Measurements from ENCODE around the gene RNF212. TPM values are rescaled to one million over a fixed set of nuclear protein-coding genes. Genes with fewer than 3 reads are reported as not detected.

RNF212 gene
- total and polyA plus RNA-seq, 9 of the 15 experiments (the other 6 are each of a cell fraction or from before 2014, with no cell fraction given), result 0.04 TPM; not detected in 8

DNA sequence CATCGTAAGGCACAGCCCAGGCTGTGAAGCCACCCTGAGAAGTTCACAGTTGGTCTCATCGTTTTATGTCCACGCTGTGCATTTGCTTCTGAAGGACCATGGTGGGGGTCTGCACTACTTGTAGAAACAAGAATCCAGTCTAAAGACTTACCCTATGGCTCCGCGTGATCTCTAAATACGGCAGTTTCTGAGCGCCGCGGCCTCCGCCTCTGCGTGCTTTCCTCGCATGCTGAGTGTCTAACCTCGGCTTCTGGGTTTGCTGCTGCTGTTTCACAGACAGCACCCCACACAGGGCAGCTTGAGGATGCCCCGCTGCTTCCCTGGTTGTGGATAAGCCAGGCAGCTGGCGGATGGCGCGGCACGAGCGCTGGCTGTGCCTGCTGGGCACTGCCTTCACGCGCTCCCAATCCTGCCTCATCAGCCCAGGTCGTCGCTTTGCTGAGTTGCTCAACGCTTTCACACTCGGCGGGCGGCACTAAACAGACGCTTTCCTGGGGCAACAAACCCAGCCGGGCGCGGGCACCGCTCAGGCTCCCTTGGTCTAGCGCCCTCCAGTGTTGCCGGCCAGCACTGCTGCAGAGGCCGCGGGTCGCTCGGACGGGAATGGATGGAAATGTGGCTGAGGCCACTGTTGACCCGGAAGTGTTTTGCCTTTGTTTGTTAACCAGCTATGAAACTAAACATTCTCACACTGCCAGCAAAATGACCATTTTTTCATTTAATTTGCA is 62.7 kb downstream of the RNF212 start (continued):
- TF ChIP-seq CEBPB (tag; IDR thresholded peaks at IDR 0.05) (no peak), TRIM24 (IDR thresholded peaks at IDR 0.05) (no peak), ADNP (tag; IDR thresholded peaks at IDR 0.05) (no peak), ZNF3 (CRISPR knock-in tag; IDR thresholded peaks at IDR 0.05) (no peak), CREM (IDR thresholded peaks at IDR 0.05; ENCODE audit: low read depth) (no peak), MAFK (IDR thresholded peaks at IDR 0.05; ENCODE audit: low read length) (no peak), HNRNPLL (IDR thresholded peaks at IDR 0.05; ENCODE audit: low read depth, low read length, poor library complexity, severe bottlenecking) (no peak), MYBL2 (IDR thresholded peaks at IDR 0.05; ENCODE audit: low read depth) (no peak), MYBL2 (CRISPR knock-in tag; IDR thresholded peaks at IDR 0.05; ENCODE audit: borderline replicate concordance) (no peak), NR2C1 (IDR thresholded peaks at IDR 0.05) (peak; percentile 94), NR2C1 (tag; IDR thresholded peaks at IDR 0.05) (peak; percentile 89), NBN (IDR thresholded peaks at IDR 0.05; ENCODE audit: low read depth) (no peak), GABPB1 (CRISPR knock-in tag; IDR thresholded peaks at IDR 0.05) (peak; percentile 87), YY1 (IDR thresholded peaks at IDR 0.05; ENCODE audit: borderline replicate concordance in 1 of 3, control insufficient read depth in 1 of 3, extremely low read depth in 1 of 3, insufficient read depth in 3 of 3, insufficient read length in 1 of 3, insufficient replicate concordance in 2 of 3, low read depth in 1 of 3, low read length in 2 of 3) (peak in 1 of 3 experiments; percentile 20), TOE1 (IDR thresholded peaks at IDR 0.05; ENCODE audit: borderline replicate concordance) (no peak), TOE1 (CRISPR knock-in tag; IDR thresholded peaks at IDR 0.05; ENCODE audit: borderline replicate concordance, low read depth) (no peak), PURB (CRISPR knock-in tag; IDR thresholded peaks at IDR 0.05; ENCODE audit: low read depth) (no peak), FOXJ3 (CRISPR knock-in tag; IDR thresholded peaks at IDR 0.05) (no peak), RBM15 (IDR thresholded peaks at IDR 0.05; ENCODE audit: insufficient read depth, low read length) (no peak), HNRNPUL1 (IDR thresholded peaks at IDR 0.05; ENCODE audit: low read length) (no peak), PHF21A (IDR thresholded peaks at IDR 0.05; ENCODE audit: borderline replicate concordance, low read depth) (no peak), DIDO1 (tag; IDR thresholded peaks at IDR 0.05; ENCODE audit: low read depth) (no peak), POLR2AphosphoS5 (IDR thresholded peaks at IDR 0.05; ENCODE audit: control insufficient read depth, insufficient read depth, low read depth, low read length) (no peak)
- TF ChIP-seq, protein P1, sequence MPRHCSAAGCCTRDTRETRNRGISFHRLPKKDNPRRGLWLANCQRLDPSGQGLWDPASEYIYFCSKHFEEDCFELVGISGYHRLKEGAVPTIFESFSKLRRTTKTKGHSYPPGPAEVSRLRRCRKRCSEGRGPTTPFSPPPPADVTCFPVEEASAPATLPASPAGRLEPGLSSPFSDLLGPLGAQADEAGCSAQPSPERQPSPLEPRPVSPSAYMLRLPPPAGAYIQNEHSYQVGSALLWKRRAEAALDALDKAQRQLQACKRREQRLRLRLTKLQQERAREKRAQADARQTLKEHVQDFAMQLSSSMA (CRISPR knock-in tag; IDR thresholded peaks at IDR 0.05), result no peak
- TF ChIP-seq, protein P2, sequence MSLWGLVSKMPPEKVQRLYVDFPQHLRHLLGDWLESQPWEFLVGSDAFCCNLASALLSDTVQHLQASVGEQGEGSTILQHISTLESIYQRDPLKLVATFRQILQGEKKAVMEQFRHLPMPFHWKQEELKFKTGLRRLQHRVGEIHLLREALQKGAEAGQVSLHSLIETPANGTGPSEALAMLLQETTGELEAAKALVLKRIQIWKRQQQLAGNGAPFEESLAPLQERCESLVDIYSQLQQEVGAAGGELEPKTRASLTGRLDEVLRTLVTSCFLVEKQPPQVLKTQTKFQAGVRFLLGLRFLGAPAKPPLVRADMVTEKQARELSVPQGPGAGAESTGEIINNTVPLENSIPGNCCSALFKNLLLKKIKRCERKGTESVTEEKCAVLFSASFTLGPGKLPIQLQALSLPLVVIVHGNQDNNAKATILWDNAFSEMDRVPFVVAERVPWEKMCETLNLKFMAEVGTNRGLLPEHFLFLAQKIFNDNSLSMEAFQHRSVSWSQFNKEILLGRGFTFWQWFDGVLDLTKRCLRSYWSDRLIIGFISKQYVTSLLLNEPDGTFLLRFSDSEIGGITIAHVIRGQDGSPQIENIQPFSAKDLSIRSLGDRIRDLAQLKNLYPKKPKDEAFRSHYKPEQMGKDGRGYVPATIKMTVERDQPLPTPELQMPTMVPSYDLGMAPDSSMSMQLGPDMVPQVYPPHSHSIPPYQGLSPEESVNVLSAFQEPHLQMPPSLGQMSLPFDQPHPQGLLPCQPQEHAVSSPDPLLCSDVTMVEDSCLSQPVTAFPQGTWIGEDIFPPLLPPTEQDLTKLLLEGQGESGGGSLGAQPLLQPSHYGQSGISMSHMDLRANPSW (CRISPR knock-in tag; IDR thresholded peaks at IDR 0.05), result no peak
- TF ChIP-seq, protein P3, sequence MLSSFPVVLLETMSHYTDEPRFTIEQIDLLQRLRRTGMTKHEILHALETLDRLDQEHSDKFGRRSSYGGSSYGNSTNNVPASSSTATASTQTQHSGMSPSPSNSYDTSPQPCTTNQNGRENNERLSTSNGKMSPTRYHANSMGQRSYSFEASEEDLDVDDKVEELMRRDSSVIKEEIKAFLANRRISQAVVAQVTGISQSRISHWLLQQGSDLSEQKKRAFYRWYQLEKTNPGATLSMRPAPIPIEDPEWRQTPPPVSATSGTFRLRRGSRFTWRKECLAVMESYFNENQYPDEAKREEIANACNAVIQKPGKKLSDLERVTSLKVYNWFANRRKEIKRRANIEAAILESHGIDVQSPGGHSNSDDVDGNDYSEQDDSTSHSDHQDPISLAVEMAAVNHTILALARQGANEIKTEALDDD (IDR thresholded peaks at IDR 0.05), result no peak

Data from K562 (cell line).